ENCODE results near the gene BCAN.

- TF ChIP-seq CTCF (conservative IDR thresholded peaks at IDR 0.05) = no peak
- no peak for TF ChIP-seq EZH2 (IDR thresholded peaks at IDR 0.05; ENCODE audit: low read depth)
These were observed 63.5 kb downstream of the BCAN start, which contains the start of gene CRABP2 for GRCh38 chr1:156705321-156705917.
